HG03432 (cell line): ENCODE measurements around the gene KDM7A.

Experiments
- ATAC-seq: cut with Tn5 transposase; IDR thresholded peaks from one replicate; pipeline ENCODE4 v1.9.1; 2021; ENCODE audit warnings: mild to moderate bottlenecking, moderate library complexity; ENCODE audit not compliant: unreplicated experiment

The KDM7A gene

DNA sequence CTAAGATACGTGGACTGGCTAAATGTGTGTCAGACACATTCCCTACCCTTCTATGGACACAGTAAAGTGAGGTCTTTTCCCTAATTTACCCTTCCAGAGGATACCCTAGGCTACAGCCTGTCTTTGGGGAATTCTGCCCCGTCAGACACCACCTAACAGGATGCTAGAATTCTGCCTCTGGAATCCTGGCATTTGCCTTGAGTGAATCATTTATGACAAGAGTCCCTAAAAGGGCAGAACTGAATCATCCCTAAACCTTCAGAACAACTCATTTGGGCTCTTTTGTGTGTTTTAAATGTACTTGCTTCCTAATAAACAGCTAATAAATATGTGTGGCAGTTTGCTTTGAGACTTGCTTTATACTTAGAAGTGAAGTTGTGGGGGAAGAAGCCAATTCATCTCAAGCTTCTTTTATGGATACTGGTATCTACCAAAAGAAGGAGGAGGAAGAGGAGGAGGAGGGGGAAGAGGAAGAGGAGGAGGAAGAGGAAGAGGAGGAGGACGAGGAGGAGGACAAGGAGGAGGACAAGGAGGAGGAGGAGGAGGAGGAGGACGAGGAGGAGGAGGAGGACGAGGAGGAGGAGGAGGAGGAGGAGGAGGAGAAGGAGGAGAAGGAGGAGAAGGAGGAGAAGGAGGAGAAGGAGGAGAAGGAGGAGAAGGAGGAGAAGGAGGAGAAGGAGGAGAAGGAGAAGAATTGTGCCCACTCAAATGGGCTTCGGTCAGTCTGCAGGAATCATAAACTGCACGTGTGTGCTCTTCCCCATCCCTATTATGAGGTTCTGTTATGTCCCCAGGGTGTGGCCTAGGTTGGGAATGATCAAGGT is 141.2 kb downstream of the KDM7A start:
- ATAC-seq: no peak
